SK-N-DZ (cell line): Measurements from ENCODE around the gene GJA4. TPM values are rescaled to one million over a fixed set of nuclear protein-coding genes. Genes with fewer than 3 reads are reported as not detected.

Source experiments
- DNase-seq: peaks from one replicate; pipeline ENCODE4 v3.0.0-alpha.2; 2015; ENCODE audit warnings: low spot score
- polyA plus RNA-seq, 2 experiments: library from polyadenylated mRNA; depleted of rRNA; stranded (reverse); fragments of >200 nt; gene quantifications; 2 replicates each; pipeline ENCODE4 v1.2.3, GENCODE V29; 2014

The GJA4 gene
- not detected in 2 replicates for polyA plus RNA-seq (2014; cell fraction: cytosol; rRNA removed)
- not detected in 2 replicates for polyA plus RNA-seq (2014; cell fraction: nucleus; rRNA removed)

- no peak for DNase-seq
Observed at GRCh38 chr1:34792868-34793727, at the start of gene GJA4. Gene GJA4 (plus strand): TSS chr1:34792999. CDS start chr1:34794214, 1,215 bp downstream.

GRCh38 chr1:34743775-34744174 lies 49.0 kb upstream of the GJA4 start:
- no peak for DNase-seq

- DNase-seq: no peak
Observed at GRCh38 chr1:34744851-34745250, 47.9 kb upstream of the GJA4 start.

DNA sequence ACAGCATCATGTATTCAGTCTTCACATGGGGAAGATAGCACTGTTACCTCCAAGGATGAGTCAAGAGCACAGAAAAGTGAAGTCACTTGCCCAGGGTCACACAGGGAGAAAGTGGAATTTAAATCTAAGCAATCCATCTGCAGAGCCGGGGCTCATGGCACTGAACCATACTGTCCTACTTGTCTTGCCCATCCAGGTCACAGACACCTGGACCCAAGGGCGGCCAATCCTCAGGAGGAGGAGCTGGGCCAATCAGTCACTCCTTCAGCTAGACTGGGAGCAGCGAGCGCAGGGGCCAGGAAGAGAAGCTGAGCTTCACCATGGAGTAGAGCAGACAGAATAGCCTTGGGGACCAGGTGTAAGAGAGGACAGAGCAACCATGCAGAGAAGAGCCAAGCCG lies 47.1 kb upstream of the GJA4 start:
- no peak for DNase-seq

DNA sequence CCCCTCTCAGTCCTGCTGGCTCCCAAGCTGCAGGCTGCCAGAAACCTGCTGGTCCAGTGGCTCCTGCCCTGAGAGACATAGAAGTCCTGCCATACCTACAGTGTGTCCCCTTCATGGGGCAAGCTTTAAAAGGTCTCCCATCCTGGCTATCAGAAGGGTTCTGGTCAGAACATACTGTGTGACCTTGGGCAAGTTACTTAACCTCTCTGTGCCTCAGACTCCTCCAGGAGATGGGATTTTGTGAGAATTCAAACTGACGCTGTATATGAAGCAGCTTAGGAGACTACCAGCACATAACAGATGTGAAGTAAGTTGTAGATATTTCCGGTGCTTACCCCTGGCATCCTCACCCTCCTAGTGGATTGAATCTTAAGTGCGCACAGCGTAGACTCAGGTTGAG lies 46.7 kb upstream of the GJA4 start:
- DNase-seq: no peak

GRCh38 chr1:34746785-34747637 lies 45.8 kb upstream of the GJA4 start:
- DNase-seq: no peak

DNA sequence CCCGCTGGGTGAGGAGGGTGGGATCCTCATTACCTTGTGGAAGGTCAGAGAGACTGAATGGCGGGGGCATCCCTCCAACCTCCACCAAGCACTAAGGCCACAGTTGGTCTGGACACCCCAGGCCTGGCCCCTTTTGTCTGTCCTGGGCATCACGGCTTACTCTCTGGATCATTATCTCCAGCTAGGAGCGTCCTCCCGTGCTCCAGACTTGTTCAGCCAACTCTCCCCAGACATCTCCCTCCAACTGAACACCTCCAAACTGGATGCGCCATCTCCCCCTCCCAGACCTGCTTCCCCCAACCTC lies 45.2 kb upstream of the GJA4 start:
- no peak for DNase-seq

DNA sequence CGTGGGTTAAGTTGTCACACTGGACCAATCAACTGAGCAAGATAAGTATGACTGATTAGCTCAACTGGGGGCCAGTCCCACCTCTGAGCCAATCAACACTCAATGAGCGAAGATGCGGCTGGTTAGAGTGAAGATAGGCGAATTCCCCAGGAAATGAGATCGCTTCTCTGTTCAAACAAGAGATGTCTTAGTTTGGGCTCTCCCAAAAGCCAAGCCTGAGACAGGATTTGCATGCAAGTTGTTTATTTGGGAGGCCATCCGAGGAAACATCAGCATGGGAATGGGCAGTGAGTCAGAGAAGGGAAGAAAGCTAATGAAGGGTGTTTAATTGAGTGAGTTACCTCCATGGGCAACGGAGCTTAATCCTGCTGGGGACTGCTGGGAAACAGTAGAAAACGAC lies 42.8 kb upstream of the GJA4 start:
- no peak for DNase-seq

GRCh38 chr1:34750610-34751009 lies 42.2 kb upstream of the GJA4 start:
- no peak for DNase-seq

DNA sequence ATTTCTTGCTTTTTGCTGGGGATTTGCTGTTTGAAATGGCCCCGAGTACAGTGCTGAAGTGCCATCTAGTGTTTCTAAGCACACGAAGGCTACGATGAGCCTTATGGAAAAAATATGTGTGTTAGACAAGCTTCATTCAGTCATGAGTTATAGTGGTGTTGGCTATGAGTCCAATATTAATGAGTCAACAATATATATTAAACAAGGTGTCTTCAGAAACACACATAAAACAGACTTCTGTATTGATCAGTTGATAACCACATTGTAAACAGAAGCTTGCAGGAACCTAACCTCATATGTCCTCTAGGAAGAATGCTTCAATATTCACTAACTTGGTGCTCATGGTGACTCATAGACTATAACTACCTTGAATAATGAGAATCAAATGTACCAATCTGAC lies 39.6 kb upstream of the GJA4 start:
- no peak for DNase-seq

GRCh38 chr1:34754964-34755637 lies 37.7 kb upstream of the GJA4 start, which contains the start of gene GJB5:
Gene GJB5 (plus strand): TSS chr1:34755047. CDS start chr1:34757331, 2,284 bp downstream.
- no peak for DNase-seq

GRCh38 chr1:34755961-34756360 lies 36.8 kb upstream of the GJA4 start:
- no peak for DNase-seq

- DNase-seq: no peak
Observed at GRCh38 chr1:34757386-34757785, 35.4 kb upstream of the GJA4 start.

GRCh38 chr1:34758751-34759150 lies 34.0 kb upstream of the GJA4 start:
- DNase-seq: no peak

DNA sequence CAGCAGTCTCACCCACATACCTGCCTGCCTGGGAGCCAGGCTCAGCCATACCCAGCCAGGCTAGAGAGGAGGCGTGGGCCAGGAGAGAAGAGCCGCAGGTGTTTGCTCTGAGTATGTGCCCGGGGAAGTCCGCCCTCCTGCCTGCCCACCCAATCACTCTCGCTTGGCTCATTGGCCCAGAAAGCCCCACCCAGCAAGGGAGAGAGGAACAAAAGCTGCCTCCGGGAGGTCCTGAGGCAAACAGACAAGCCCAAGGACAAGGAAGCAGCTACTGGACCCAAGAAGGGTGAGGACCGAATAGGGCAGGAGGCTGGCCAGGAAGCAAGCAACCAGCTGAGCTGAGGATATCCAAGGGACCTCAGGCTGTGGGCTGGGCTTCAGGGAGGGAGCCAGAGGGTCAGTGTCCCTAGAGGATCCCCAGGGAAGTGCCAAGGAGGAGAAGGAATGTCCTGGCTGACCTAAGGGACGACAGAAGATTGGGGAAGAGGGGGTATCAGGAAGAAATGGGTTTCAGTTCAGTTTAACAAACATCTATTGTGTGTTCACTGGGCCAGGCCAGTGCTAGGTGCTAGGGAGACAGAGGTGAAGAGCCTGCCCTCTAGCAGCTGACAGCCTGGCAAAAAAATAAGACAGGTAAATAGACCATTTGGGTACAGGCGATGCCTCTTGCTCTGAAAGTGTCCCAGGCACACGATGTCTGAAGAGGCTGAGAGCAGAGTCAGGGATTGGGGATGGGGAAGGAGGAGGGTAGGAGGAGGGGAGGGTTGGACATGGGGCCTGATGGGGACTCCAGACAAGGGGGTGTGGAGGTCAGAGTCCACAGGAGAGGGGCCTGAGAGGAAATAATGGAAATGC lies 33.1 kb upstream of the GJA4 start, which contains the start of gene GJB4:
Gene GJB4, plus strand, starts transcription at position 238 of the 855 bp plus-strand sequence. CDS start 1,515 bp downstream, outside the sequence.
- no peak for DNase-seq

DNA sequence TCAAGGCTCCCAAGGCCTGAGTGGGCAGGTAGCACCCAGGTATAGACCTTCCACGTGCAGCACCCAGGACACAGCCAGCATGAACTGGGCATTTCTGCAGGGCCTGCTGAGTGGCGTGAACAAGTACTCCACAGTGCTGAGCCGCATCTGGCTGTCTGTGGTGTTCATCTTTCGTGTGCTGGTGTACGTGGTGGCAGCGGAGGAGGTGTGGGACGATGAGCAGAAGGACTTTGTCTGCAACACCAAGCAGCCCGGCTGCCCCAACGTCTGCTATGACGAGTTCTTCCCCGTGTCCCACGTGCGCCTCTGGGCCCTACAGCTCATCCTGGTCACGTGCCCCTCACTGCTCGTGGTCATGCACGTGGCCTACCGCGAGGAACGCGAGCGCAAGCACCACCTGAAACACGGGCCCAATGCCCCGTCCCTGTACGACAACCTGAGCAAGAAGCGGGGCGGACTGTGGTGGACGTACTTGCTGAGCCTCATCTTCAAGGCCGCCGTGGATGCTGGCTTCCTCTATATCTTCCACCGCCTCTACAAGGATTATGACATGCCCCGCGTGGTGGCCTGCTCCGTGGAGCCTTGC lies 31.5 kb upstream of the GJA4 start:
- DNase-seq: no peak

- DNase-seq: no peak
Observed at GRCh38 chr1:34761776-34762307, 31.0 kb upstream of the GJA4 start.

DNA sequence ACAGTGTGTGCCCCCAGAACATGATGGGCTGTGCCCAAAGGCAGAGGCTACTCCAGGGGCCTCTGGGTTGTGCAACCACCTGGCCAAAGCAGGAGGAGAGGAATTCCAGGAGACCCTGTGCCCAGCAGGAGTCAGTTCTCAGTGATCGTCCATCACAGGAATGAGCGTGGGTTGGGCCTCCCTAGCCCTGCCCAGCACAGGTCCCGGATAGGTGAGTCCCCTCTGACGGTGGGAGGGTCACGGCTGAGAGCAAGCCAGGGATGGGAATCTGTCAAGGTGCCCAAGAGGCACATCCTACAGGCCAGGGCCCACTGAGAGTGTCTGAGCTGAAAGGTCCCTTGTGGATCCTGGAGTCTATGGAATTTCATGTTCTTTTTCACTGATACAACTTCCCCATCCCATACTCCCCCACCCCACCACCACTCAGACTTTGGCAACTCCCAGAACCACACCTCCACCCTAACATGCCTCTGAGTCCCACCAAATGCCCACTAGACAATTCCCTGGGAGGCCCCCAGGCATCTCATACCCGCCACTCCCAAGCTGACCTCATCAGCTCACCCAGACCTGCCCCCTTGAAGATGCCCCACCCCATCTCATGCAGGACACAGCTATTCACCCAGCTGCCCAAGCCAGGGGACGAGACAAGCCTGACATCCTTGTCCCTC lies 30.2 kb upstream of the GJA4 start:
- no peak for DNase-seq

GRCh38 chr1:34763142-34763781 lies 29.5 kb upstream of the GJA4 start:
- no peak for DNase-seq
